CD14-positive monocyte (primary cell): ENCODE data around the gene DCC. TPM values are rescaled to one million over a fixed set of nuclear protein-coding genes. Genes with fewer than 3 reads are reported as not detected.

ENCODE experiments used
- DNase-seq, 3 donors: peaks; one replicate each; pipeline ENCODE4 v3.0.0-alpha.2; 2011 to 2022
- H2AFZ ChIP-seq: 2 replicates; pipeline ENCODE4 v1.6.0; 2012; ENCODE audit warnings: mild to moderate bottlenecking, low read depth, low read length, inconsistent platforms; ENCODE audit not compliant: insufficient read depth, poor library complexity, severe bottlenecking
- H3K27ac ChIP-seq, 2 donors: 1 replicate in 1 of 2; 2 replicates in 1 of 2; pipeline ENCODE4 v1.5.1; 2012 to 2013; ENCODE audit warnings: low read length in 2 of 2, control low read depth in 1 of 2, inconsistent platforms in 1 of 2, low read depth in 1 of 2, mild to moderate bottlenecking in 1 of 2
- H3K27me3 ChIP-seq, 2 donors: one replicate each; pipeline versions ENCODE4 v1.6.0 to v1.6.1; 2011 to 2013; ENCODE audit warnings: low read length in 2 of 2; ENCODE audit not compliant: control insufficient read depth in 2 of 2, insufficient read depth in 2 of 2
- H3K36me3 ChIP-seq, 2 donors: replicated peaks in 1 of 2; 1 replicate in 1 of 2; 2 replicates in 1 of 2; pipeline versions ENCODE4 v1.5.1 to v1.6.1; 2012 to 2013; ENCODE audit warnings: low read length in 2 of 2, control low read depth in 1 of 2, inconsistent platforms in 1 of 2, mild to moderate bottlenecking in 1 of 2; ENCODE audit not compliant: insufficient read depth in 2 of 2, control insufficient read depth in 1 of 2
- H3K4me1 ChIP-seq, 2 donors: 1 replicate in 1 of 2; 2 replicates in 1 of 2; pipeline versions ENCODE4 v1.5.1 to v1.6.1; 2012 to 2013; ENCODE audit warnings: low read length in 2 of 2, control low read depth in 1 of 2, inconsistent platforms in 1 of 2, mild to moderate bottlenecking in 1 of 2, moderate library complexity in 1 of 2; ENCODE audit not compliant: insufficient read depth in 2 of 2, control insufficient read depth in 1 of 2
- H3K4me2 ChIP-seq: replicated peaks from 2 replicates; pipeline ENCODE3; 2012; ENCODE audit warnings: low read length, moderate library complexity, mild to moderate bottlenecking; ENCODE audit not compliant: poor library complexity, severe bottlenecking; ENCODE audit errors: extremely low read depth
- H3K4me3 ChIP-seq, 3 experiments: fragments of 200-600 bp in 1 of 3; sonication (generic) in 1 of 3; replicated peaks in 1 of 3; 1 replicate in 2 of 3; 2 replicates in 1 of 3; pipeline ENCODE4 v1.5.1; 2011 to 2013; ENCODE audit warnings: low read length in 3 of 3, mild to moderate bottlenecking in 3 of 3, control low read depth in 2 of 3, low read depth in 2 of 3, inconsistent platforms in 1 of 3, moderate library complexity in 1 of 3
- H3K79me2 ChIP-seq: 2 replicates; pipeline ENCODE4 v1.6.0; 2012; ENCODE audit warnings: mild to moderate bottlenecking, control low read depth, inconsistent platforms, low read length, moderate library complexity; ENCODE audit not compliant: insufficient read depth
- H3K9ac ChIP-seq: 2 replicates; pipeline ENCODE4 v1.6.0; 2017; ENCODE audit warnings: low read length, mild to moderate bottlenecking; ENCODE audit not compliant: insufficient read depth, poor library complexity, severe bottlenecking
- H3K9me3 ChIP-seq, 2 donors: replicated peaks in 1 of 2; 1 replicate in 1 of 2; 2 replicates in 1 of 2; pipeline versions ENCODE4 v1.5.1 to v1.6.1; 2012 to 2013; ENCODE audit warnings: low read length in 2 of 2, control low read depth in 1 of 2; ENCODE audit not compliant: control insufficient read depth in 1 of 2, insufficient read depth in 1 of 2
- H4K20me1 ChIP-seq: 2 replicates; pipeline ENCODE4 v1.6.0; 2012; ENCODE audit warnings: mild to moderate bottlenecking, low read length, control low read depth, moderate library complexity; ENCODE audit not compliant: insufficient read depth
- H3K27ac Mint-ChIP-seq, 7 donors: one replicate each; pipeline ENCODE4 v1.8.0; 2020; ENCODE audit warnings: mild to moderate bottlenecking in 7 of 7, mixed read lengths in 7 of 7, moderate library complexity in 6 of 7, inconsistent platforms in 2 of 7
- H3K27me3 Mint-ChIP-seq, 3 donors: one replicate each; pipeline ENCODE4 v1.8.0; 2021 to 2022; ENCODE audit warnings: low read depth in 3 of 3, mild to moderate bottlenecking in 3 of 3, mixed read lengths in 3 of 3, moderate library complexity in 3 of 3, inconsistent platforms in 1 of 3
- H3K36me3 Mint-ChIP-seq, 2 donors: one replicate each; pipeline ENCODE4 v1.8.0; 2020; ENCODE audit warnings: mixed read lengths in 2 of 2, inconsistent platforms in 1 of 2, mild to moderate bottlenecking in 1 of 2
- H3K4me1 Mint-ChIP-seq: one replicate; pipeline ENCODE4 v1.8.0; 2020; ENCODE audit warnings: mild to moderate bottlenecking, mixed read lengths
- H3K4me3 Mint-ChIP-seq, 2 donors: one replicate each; pipeline ENCODE4 v1.8.0; 2020; ENCODE audit warnings: mild to moderate bottlenecking in 2 of 2, mixed read lengths in 2 of 2, moderate library complexity in 1 of 2
- H3K9me3 Mint-ChIP-seq, 7 donors: one replicate each; pipeline ENCODE4 v1.8.0; 2020 to 2022; ENCODE audit warnings: mixed read lengths in 7 of 7, mild to moderate bottlenecking in 6 of 7, moderate library complexity in 6 of 7, inconsistent platforms in 2 of 7
- whole genome bisulfite sequencing: methylation state at CpG from one replicate; pipeline ENCODE4 v1.1.5; 2013; ENCODE audit warnings: missing lambda C conversion rate; ENCODE audit not compliant: insufficient coverage; 5-methylcytosine and 5-hydroxymethylcytosine counted together
- intact Hi-C, 2 donors: fragments of 100-400 bp; cut with micrococcal nuclease; formaldehyde crosslinking; loops; one replicate each; pipeline versions ENCODE4 v1.15.0 to v1.15.1; 2023
- polyA plus RNA-seq, 3 donors: library from polyadenylated mRNA; depleted of rRNA in 1 of 3; unstranded in 2 of 3; stranded (reverse) in 1 of 3; fragments of 300-500 nt in 2 of 3; fragments of >200 nt in 1 of 3; fragmentation: Illumina TruSeq in 2 of 3; gene quantifications; 1 replicate in 2 of 3; 2 replicates in 1 of 3; pipeline ENCODE4 v1.2.3, GENCODE V29; 2012 to 2021
- TF ChIP-seq, protein P1 (sequence below): fragments of 200-600 bp; IDR thresholded peaks from one replicate; pipeline ENCODE4 v1.8.0; 2022; ENCODE audit warnings: antibody characterized with exemption, mild to moderate bottlenecking

Gene DCC
- polyA plus RNA-seq, 3 donors, result not detected

DNA sequence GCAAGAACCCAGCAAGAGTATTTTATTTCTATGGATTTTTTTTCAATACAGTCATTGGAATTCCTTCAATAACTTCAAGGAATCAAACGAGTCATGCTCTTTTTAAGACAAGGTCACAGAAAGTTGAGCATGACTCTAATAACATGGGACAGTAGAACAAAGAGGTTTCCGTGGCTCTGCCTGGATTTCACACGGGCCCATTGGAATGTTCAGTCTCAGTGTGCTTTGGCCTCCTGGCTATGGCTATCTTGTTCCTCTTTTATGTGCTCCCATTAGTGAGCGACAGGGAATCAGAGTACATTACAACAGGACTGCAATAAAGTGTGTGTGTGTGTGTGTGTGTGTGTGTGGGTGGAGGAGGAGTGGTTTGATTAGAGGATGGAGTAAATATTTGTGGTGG, 312.4 kb downstream of the DCC start:
- Mint-ChIP-seq H3K27me3 (peaks cover 0 to 2% (median 0%) of the 10 kb centered on the region in 3 donors), H3K4me1 (no peaks in the 10 kb centered on the region), H3K27ac (no peak overlapping the region), H3K36me3 (no peaks in the 10 kb centered on the region), H3K4me3 (no peak overlapping the region), H3K9me3 (peaks cover 0 to 10% (median 0%) of the 10 kb centered on the region in 7 donors)
- H3K4me3 ChIP-seq, result no peak overlapping the region
- no peaks in the 10 kb centered on the region for H3K27me3 ChIP-seq
- WGBS, result 85% methylated on average over 2 of the region's 4 CpGs
- no peaks in the 10 kb centered on the region for H3K36me3 ChIP-seq
- TF ChIP-seq, protein P1, sequence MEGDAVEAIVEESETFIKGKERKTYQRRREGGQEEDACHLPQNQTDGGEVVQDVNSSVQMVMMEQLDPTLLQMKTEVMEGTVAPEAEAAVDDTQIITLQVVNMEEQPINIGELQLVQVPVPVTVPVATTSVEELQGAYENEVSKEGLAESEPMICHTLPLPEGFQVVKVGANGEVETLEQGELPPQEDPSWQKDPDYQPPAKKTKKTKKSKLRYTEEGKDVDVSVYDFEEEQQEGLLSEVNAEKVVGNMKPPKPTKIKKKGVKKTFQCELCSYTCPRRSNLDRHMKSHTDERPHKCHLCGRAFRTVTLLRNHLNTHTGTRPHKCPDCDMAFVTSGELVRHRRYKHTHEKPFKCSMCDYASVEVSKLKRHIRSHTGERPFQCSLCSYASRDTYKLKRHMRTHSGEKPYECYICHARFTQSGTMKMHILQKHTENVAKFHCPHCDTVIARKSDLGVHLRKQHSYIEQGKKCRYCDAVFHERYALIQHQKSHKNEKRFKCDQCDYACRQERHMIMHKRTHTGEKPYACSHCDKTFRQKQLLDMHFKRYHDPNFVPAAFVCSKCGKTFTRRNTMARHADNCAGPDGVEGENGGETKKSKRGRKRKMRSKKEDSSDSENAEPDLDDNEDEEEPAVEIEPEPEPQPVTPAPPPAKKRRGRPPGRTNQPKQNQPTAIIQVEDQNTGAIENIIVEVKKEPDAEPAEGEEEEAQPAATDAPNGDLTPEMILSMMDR, result no peak
- H3K9me3 ChIP-seq, result no peaks in the 10 kb centered on the region
- intact Hi-C loops, result no loop called here
- no peak overlapping the region for H3K27ac ChIP-seq
- no peak for DNase-seq
- H4K20me1 ChIP-seq, result no peaks in the 10 kb centered on the region
- no peak overlapping the region for H3K9ac ChIP-seq
- H3K4me1 ChIP-seq, result no peaks in the 10 kb centered on the region
- H3K4me2 ChIP-seq, result no peak overlapping the region
- H3K79me2 ChIP-seq, result no peaks in the 10 kb centered on the region
- no peak overlapping the region for H2AFZ ChIP-seq

DNA sequence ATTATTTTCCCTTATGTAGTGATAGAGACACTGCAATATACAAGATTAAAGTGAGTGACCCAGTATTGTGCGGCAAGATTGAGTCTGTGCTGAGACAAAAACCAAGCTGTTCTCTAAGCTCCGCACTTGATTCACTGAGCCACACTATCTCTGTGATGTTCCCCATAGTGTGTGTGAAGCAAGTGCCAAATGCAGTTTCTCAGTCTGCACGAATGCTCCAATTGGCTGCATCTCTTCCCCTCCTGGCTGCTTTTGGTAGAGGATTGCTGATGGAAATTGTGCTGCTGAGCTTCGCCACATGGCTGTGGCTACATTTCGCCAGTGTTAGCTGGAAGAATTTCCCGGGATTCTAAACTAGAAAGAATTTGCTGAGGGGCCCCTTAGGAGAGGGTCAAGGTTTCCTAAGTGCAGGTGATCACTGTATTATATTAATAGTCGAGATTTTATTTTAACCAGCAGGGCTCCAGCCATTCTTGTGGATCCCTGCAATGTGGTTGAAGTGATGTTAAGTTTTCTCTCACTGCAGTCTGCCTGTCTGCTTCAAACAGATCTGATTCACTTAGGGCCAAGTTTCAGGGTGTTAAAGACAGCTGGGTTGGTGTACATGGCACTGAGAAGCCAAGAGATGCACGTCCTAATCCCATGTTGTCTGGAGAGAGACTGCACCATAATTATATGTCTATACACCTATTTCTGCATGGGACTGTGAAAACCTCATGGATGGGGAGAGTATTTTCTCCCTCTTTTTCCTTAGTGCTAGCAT, 317.2 kb downstream of the DCC start:
- Mint-ChIP-seq H3K9me3 (no peaks in the 10 kb centered on the region), H3K4me3 (no peak overlapping the region), H3K4me1 (no peaks in the 10 kb centered on the region), H3K27ac (no peak overlapping the region), H3K36me3 (no peaks in the 10 kb centered on the region), H3K27me3 (no peaks in the 10 kb centered on the region)
- H3K4me3 ChIP-seq, result no peak overlapping the region
- H2AFZ ChIP-seq, result no peak overlapping the region
- H3K27ac ChIP-seq, result no peak overlapping the region
- no peak overlapping the region for H3K9ac ChIP-seq
- H3K4me1 ChIP-seq, result no peaks in the 10 kb centered on the region
- no peaks in the 10 kb centered on the region for H3K9me3 ChIP-seq
- H3K79me2 ChIP-seq, result no peaks in the 10 kb centered on the region
- intact Hi-C loops, result no loop called here
- no peaks in the 10 kb centered on the region for H3K36me3 ChIP-seq
- no peak for DNase-seq
- no peaks in the 10 kb centered on the region for H3K27me3 ChIP-seq
- no peak overlapping the region for H3K4me2 ChIP-seq
- H4K20me1 ChIP-seq, result no peaks in the 10 kb centered on the region
- WGBS, result 65% methylated on average over 4 of the region's 8 CpGs
- TF ChIP-seq, protein P1, result no peak
